GM10248 (cell line): ENCODE measurements around the gene SUSD6.

Source experiments
- CTCF ChIA-PET: fragments of 300-600 bp; sonication (Branson Sonifier 250); formaldehyde crosslinking; extraction: SDS; loops from one replicate; lab custom pipeline; 2021; ENCODE audit warnings: antibody characterized with exemption; lab: Yijun Ruan, JAX
- POLR2A ChIA-PET: fragments of 350-650 bp; sonication (Branson Sonifier 250); formaldehyde crosslinking; extraction: SDS; loops from one replicate; lab custom pipeline; 2020; ENCODE audit warnings: antibody characterized with exemption; lab: Yijun Ruan, JAX
- DNase-seq: peaks from one replicate; pipeline ENCODE4 v3.0.0; 2012; ENCODE audit errors: extremely low spot score
- TF ChIP-seq, protein P1 (sequence below): IDR thresholded peaks from 2 replicates; pipeline ENCODE4 v1.5.1; 2012; ENCODE audit warnings: mild to moderate bottlenecking, low read depth; ENCODE audit errors: extremely low read depth, missing control alignments, control extremely low read depth

SUSD6 gene

DNA sequence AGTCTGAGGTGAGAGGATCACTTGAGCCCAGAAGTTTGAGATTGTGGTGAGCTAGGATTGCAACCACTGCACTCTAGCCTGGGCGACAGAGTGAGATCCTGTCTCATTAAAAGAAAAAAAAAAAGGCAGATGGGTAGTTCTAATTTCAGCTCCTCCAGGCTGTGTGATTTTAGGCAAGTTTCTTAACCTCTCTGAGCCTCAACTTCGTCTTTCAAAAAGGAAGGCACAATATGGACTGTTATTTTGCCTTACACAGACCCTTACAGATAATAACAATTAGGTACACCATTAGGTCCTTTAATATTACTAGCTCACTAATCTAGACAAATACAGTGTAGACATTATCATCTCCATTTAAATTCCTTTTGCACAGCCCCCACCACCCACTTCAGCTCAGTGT, 31.9 kb upstream of the SUSD6 start:
- CTCF ChIA-PET: interaction anchor here (0.7 to 3.0 kb wide), 11 partner anchors 12 to 628 kb away, joined by 3 to 21 read pairs (median 4); no protein-coding TSS in a partner anchor
- POLR2A ChIA-PET: no interaction called here
- no peak for DNase-seq
- TF ChIP-seq, protein P1, sequence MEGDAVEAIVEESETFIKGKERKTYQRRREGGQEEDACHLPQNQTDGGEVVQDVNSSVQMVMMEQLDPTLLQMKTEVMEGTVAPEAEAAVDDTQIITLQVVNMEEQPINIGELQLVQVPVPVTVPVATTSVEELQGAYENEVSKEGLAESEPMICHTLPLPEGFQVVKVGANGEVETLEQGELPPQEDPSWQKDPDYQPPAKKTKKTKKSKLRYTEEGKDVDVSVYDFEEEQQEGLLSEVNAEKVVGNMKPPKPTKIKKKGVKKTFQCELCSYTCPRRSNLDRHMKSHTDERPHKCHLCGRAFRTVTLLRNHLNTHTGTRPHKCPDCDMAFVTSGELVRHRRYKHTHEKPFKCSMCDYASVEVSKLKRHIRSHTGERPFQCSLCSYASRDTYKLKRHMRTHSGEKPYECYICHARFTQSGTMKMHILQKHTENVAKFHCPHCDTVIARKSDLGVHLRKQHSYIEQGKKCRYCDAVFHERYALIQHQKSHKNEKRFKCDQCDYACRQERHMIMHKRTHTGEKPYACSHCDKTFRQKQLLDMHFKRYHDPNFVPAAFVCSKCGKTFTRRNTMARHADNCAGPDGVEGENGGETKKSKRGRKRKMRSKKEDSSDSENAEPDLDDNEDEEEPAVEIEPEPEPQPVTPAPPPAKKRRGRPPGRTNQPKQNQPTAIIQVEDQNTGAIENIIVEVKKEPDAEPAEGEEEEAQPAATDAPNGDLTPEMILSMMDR: no peak

DNA sequence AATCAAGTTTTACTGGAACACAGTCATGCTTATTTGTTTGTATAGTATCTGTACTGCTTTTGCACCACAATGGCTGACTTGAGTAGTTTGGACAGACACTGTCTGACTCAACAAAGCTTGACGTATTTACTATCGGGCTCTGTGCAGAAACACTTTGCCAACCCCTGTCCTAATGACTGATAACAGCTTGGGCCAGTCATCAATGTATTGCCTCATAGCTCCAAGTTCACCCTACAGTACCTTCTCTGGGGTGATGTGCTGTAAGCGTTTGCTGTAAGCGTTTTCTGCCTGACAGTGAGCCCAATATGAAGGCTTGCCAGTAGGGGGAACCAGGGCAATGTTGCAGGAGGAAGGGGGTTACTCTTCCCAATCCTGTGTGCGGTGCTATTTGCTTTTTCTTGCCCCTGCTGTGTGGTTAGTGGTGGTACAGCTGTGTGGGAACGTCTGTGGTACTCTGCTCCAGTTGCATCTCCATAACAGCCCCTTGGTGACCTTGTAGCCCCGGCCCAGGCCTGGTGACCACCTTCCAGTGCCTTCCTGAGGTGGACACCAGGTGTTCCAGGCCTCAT, 31.3 kb upstream of the SUSD6 start:
- ChIA-PET POLR2A (no interaction called here), CTCF (interaction anchor here (0.7 to 3.0 kb wide), 12 partner anchors 11 to 736 kb away, joined by 3 to 21 read pairs (median 4); no protein-coding TSS in a partner anchor)
- DNase-seq: no peak
- TF ChIP-seq, protein P1: peak; percentile 43

DNA sequence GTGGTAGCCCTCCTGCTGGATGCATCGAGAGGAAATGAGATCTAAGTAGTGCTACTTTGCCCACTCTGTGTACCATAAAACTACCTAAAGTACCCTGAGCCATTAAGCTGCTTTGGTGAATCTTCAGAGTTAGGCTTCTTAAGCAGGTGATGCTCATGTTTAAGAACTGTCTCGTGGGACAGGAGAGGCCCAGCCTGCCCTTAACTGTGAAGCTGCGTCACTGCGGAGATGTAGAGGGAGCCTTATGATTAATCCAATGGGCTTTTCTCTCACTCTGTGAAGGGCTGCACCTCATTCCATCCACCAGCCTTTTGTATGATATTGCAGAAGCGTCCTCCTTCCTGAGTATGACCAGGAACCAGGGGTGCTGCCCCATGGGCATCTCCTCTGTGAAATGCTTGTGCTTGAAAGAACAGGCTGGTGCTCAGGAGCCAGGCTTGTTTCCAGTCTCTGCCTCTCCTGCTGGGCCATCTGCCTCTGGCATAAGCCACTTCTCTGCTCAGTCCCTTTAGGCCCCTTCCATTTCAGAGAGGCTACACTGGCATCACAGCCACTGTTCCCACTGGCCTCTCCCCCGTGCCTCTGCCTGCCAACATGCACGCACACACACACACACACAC, 30.0 kb upstream of the SUSD6 start:
- CTCF ChIA-PET: interaction anchor here (1.0 to 3.0 kb wide), 4 partner anchors 9 to 149 kb away, joined by 3 to 21 read pairs (median 4); no protein-coding TSS in a partner anchor
- TF ChIP-seq, protein P1: no peak
- POLR2A ChIA-PET: no interaction called here
- DNase-seq: no peak

DNA sequence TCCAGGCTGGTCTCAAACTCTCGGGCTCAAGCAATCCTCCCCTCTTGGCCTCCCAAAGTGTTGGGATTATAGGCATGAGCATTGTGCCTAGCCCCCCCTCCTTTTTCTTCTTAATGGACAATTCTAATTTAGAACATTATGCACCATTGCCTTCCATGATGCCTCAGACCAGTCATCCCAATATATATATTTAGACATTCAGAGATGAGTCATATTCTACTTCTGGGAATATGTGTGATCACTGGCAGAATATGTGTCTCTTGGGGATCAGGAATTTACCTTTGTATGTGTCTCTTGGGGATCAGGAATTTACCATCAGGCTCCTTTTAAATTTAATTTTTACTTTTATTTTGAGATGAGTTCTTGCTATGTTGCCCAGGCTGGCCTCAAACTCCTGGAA, 29.2 kb upstream of the SUSD6 start:
- CTCF ChIA-PET: interaction anchor here (5.2 kb wide), 1 partner anchor 148 kb away, joined by 72 read pairs; no protein-coding TSS in a partner anchor
- TF ChIP-seq, protein P1: no peak
- DNase-seq: no peak
- POLR2A ChIA-PET: no interaction called here

DNA sequence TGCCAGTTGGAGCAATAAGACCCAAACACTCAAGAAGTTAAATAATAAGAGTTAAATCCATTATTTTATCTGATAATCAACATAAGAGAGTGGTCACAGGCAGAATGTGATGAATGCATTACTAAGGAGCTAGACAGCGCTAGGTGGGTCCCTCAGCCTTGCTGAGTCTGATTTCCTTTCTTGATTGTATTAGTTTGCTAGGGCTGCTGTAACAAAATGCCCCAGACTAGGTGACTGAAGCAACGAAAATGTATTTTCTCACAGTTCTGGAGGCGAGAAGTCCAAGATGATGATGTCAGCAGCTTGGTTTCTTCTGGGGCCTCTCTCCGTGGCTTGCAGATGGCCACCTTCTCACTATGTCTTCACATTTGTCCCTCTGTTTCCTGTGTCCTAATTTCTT, 28.6 kb upstream of the SUSD6 start:
- CTCF ChIA-PET: interaction anchor here (1.6 to 5.2 kb wide), 2 partner anchors 10 to 147 kb away, joined by 3 to 72 read pairs; no protein-coding TSS in a partner anchor
- TF ChIP-seq, protein P1: no peak
- POLR2A ChIA-PET: interaction anchor here (0.8 kb wide), 1 partner anchor 170 kb away, joined by 3 read pairs; no protein-coding TSS in a partner anchor
- no peak for DNase-seq

DNA sequence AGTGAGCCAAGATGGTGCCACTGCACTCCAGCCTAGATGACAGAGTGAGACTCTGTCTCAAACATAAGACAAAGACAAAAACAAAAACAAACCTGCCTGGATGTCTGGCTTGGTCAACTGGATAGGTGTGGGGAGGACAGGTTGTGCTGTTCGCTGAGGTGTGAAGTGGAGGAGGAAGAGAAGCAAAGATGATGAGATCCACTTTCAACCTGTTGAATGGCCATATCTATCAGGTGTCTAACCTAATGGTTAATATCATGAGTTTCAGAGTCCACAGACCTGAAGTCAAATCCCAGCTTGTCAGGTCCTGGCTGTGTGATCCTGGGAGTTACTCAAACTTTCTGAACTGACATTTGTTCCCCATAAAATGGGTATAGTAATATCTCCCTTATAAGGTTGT, 27.0 kb upstream of the SUSD6 start:
- POLR2A ChIA-PET: interaction anchor here (0.7 kb wide), 1 partner anchor 182 kb away, joined by 3 read pairs; the partner anchor contains the start of gene SRSF5
- DNase-seq: no peak
- TF ChIP-seq, protein P1: no peak
- CTCF ChIA-PET: interaction anchor here (0.6 to 5.2 kb wide), 37 partner anchors 9 to 489 kb away, joined by 3 to 72 read pairs (median 4); partner anchors contain the start of genes CCDC177, SRSF5 and SUSD6
